SK-N-SH treated with all-trans-retinoic acid at 6 μM for 48 hours (cell line): Measurements from ENCODE around the gene HOXC9.

Experiments
- ATAC-seq: fragments of 200-7000 bp; cut with Tn5 transposase; 3 replicates; pipeline ENCODE4 v1.9.1; 2020; ENCODE audit warnings: mild to moderate bottlenecking, moderate library complexity
- ARNTL ChIP-seq: fragments of 450-650 bp; formaldehyde crosslinking; IDR thresholded peaks from 2 replicates; pipeline ENCODE4 v1.5.0; 2020; ENCODE audit warnings: low read depth, mild to moderate bottlenecking, moderate library complexity, borderline replicate concordance
- CSDC2 ChIP-seq: fragments of 250-450 bp; sonication (Bioruptor Pico); IDR thresholded peaks from 2 replicates; pipeline ENCODE4 v1.5.0; 2020; ENCODE audit warnings: mild to moderate bottlenecking, moderate library complexity
- CSRNP3 ChIP-seq: fragments of 250-450 bp; sonication (Bioruptor Pico); IDR thresholded peaks from 2 replicates; pipeline ENCODE4 v1.5.1; 2021; ENCODE audit warnings: mild to moderate bottlenecking, moderate library complexity
- ESRRG ChIP-seq: fragments of 250-450 bp; sonication (Bioruptor Pico); IDR thresholded peaks from 2 replicates; pipeline ENCODE4 v1.6.1; 2021; ENCODE audit warnings: mild to moderate bottlenecking
- GLIS3 ChIP-seq: fragments of 250-450 bp; sonication (Bioruptor Pico); IDR thresholded peaks from 2 replicates; pipeline ENCODE4 v1.5.0; 2020; ENCODE audit warnings: mild to moderate bottlenecking, moderate library complexity
- ISL1 ChIP-seq: fragments of 250-450 bp; sonication (Bioruptor Pico); IDR thresholded peaks from 2 replicates; pipeline ENCODE4 v2.1.2; 2022; ENCODE audit warnings: mild to moderate bottlenecking, moderate library complexity
- OSR1 ChIP-seq: fragments of 250-450 bp; sonication (Bioruptor Pico); IDR thresholded peaks from 2 replicates; pipeline ENCODE4 v1.8.0; 2022; ENCODE audit warnings: moderate library complexity, mild to moderate bottlenecking, inconsistent platforms
- PATZ1 ChIP-seq: fragments of 250-450 bp; sonication (Bioruptor Pico); IDR thresholded peaks from 2 replicates; pipeline ENCODE4 v1.8.0; 2020; ENCODE audit warnings: mild to moderate bottlenecking, moderate library complexity, borderline replicate concordance
- PPARA ChIP-seq: fragments of 250-450 bp; sonication (Bioruptor Pico); IDR thresholded peaks from 2 replicates; pipeline ENCODE4 v1.5.0; 2020; ENCODE audit warnings: mild to moderate bottlenecking, borderline replicate concordance
- SNAI2 ChIP-seq: fragments of 250-450 bp; sonication (Bioruptor Pico); IDR thresholded peaks from 2 replicates; pipeline ENCODE4 v1.5.0; 2020; ENCODE audit warnings: mild to moderate bottlenecking, moderate library complexity
- TCF4 ChIP-seq: fragments of 250-450 bp; sonication (Bioruptor Pico); IDR thresholded peaks from 2 replicates; pipeline ENCODE4 v1.8.0; 2021; ENCODE audit warnings: mild to moderate bottlenecking, moderate library complexity, borderline replicate concordance
- TOX ChIP-seq: fragments of 250-450 bp; sonication (Bioruptor Pico); IDR thresholded peaks from 2 replicates; pipeline ENCODE4 v1.8.0; 2021; ENCODE audit warnings: mild to moderate bottlenecking, moderate library complexity, borderline replicate concordance
- TSHZ2 ChIP-seq: fragments of 250-450 bp; sonication (Bioruptor Pico); IDR thresholded peaks from 2 replicates; pipeline ENCODE4 v1.5.0; 2020; ENCODE audit warnings: mild to moderate bottlenecking, moderate library complexity
- ZC3H10 ChIP-seq: fragments of 250-450 bp; sonication (Bioruptor Pico); IDR thresholded peaks from 2 replicates; pipeline ENCODE4 v1.5.1; 2021; ENCODE audit warnings: mild to moderate bottlenecking, moderate library complexity
- ZFP3 ChIP-seq: fragments of 250-450 bp; sonication (Bioruptor Pico); IDR thresholded peaks from 2 replicates; pipeline ENCODE4 v1.5.0; 2020; ENCODE audit warnings: mild to moderate bottlenecking, moderate library complexity
- ZNF565 ChIP-seq: fragments of 450-650 bp; formaldehyde crosslinking; conservative IDR thresholded peaks from 2 replicates; pipeline ENCODE4 v1.5.0; 2020; ENCODE audit warnings: low read depth, mild to moderate bottlenecking, moderate library complexity
- ZNF70 ChIP-seq: fragments of 450-650 bp; formaldehyde crosslinking; IDR thresholded peaks from 2 replicates; pipeline ENCODE4 v1.5.0; 2020; ENCODE audit warnings: mild to moderate bottlenecking, moderate library complexity
- ZNF8 ChIP-seq: fragments of 450-650 bp; formaldehyde crosslinking; IDR thresholded peaks from 2 replicates; pipeline ENCODE4 v1.5.0; 2020; ENCODE audit warnings: mild to moderate bottlenecking, moderate library complexity
- TF ChIP-seq, protein P1 (sequence below): fragments of 250-450 bp; sonication (Bioruptor Pico); IDR thresholded peaks from 2 replicates; pipeline ENCODE4 v1.8.0; 2021; ENCODE audit warnings: low read depth, mild to moderate bottlenecking, moderate library complexity, borderline replicate concordance
- TF ChIP-seq, protein P2 (sequence below): fragments of 250-450 bp; sonication (Bioruptor Pico); IDR thresholded peaks from 2 replicates; pipeline ENCODE4 v1.5.1; 2020; ENCODE audit warnings: low read depth, mild to moderate bottlenecking, moderate library complexity

Gene HOXC9

DNA sequence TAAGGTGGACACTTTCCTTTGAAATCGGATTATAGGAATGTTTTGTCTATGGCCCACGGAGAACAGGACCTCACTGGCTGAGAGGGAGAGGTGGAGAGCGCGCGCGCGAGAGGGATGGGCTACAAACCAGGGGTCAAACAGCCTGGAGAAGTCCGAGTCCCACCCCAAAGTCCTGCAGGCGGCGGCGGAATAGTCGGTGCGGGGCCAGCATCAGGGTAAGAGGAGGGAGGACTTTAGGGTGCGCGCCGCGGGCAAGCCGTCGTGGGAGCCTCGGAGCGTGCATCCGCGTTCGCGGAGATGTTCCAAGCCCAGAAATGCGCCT, 5.5 kb downstream of the HOXC9 start:
- ATAC-seq, result no peak
- TF ChIP-seq ZNF565 (CRISPR knock-in tag), result no peak
- TF ChIP-seq, protein P1, sequence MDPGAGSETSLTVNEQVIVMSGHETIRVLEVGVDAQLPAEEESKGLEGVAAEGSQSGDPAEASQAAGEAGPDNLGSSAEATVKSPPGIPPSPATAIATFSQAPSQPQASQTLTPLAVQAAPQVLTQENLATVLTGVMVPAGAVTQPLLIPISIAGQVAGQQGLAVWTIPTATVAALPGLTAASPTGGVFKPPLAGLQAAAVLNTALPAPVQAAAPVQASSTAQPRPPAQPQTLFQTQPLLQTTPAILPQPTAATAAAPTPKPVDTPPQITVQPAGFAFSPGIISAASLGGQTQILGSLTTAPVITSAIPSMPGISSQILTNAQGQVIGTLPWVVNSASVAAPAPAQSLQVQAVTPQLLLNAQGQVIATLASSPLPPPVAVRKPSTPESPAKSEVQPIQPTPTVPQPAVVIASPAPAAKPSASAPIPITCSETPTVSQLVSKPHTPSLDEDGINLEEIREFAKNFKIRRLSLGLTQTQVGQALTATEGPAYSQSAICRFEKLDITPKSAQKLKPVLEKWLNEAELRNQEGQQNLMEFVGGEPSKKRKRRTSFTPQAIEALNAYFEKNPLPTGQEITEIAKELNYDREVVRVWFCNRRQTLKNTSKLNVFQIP (CRISPR knock-in tag), result no peak
- TF ChIP-seq PATZ1 (CRISPR knock-in tag), result no peak
- no peak for TF ChIP-seq ZFP3 (CRISPR knock-in tag)
- no peak for TF ChIP-seq ZNF8
- TF ChIP-seq PPARA, result no peak
- TF ChIP-seq TCF4 (CRISPR knock-in tag), result no peak
- no peak for TF ChIP-seq ISL1 (CRISPR knock-in tag)
- no peak for TF ChIP-seq CSDC2 (CRISPR knock-in tag)
- no peak for TF ChIP-seq ZC3H10
- TF ChIP-seq TOX (CRISPR knock-in tag), result no peak
- TF ChIP-seq ARNTL (CRISPR knock-in tag), result no peak
- TF ChIP-seq TSHZ2 (CRISPR knock-in tag), result no peak
- TF ChIP-seq GLIS3 (CRISPR knock-in tag), result no peak
- TF ChIP-seq ZNF70, result no peak
- TF ChIP-seq, protein P2, sequence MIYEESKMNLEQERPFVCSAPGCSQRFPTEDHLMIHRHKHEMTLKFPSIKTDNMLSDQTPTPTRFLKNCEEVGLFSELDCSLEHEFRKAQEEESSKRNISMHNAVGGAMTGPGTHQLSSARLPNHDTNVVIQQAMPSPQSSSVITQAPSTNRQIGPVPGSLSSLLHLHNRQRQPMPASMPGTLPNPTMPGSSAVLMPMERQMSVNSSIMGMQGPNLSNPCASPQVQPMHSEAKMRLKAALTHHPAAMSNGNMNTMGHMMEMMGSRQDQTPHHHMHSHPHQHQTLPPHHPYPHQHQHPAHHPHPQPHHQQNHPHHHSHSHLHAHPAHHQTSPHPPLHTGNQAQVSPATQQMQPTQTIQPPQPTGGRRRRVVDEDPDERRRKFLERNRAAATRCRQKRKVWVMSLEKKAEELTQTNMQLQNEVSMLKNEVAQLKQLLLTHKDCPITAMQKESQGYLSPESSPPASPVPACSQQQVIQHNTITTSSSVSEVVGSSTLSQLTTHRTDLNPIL (CRISPR knock-in tag), result no peak

DNA sequence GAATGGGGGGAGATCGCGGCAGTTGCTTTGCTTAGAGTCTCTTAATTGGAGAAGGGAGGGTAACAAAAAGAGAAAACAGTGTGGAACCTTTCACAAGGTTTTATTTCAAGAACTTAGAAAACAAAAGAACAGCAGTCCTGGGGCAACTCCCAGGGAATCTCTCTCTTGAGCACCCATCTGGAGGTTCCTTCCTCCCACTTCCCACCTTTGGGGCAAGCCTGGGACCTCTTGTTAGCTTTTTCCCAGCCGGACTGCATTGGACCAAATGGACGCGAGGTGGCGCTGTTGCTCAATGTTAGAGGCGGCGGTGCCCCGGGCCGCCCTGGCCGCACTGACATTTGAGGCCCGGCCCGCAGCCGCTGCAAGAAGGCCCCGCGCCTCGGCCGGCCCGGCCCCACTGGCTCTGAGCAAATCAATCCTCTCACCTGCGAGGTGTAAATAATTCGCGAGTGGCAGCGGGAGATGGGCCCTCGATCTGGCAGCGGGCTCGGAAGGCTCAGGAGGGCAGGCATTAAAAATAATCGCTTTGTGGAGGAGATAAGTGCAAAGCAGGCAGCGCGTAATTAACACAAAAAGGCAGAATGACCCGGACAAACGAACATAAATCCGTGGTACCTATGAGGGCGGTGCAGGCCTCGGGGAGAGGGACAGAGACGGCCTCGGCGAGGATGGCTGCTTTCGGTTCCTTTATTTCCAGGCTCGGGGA, 6.0 kb downstream of the HOXC9 start:
- peak; percentile 88 for ATAC-seq
- TF ChIP-seq ZC3H10 (no peak), CSRNP3 (CRISPR knock-in tag) (no peak), ESRRG (CRISPR knock-in tag) (no peak), ZNF8 (no peak), CSDC2 (CRISPR knock-in tag) (no peak), GLIS3 (CRISPR knock-in tag) (no peak), TOX (CRISPR knock-in tag) (no peak), OSR1 (CRISPR knock-in tag) (no peak), TSHZ2 (CRISPR knock-in tag) (no peak), SNAI2 (no peak)
